Prostate gland (tissue), 2 donors: ENCODE results near the gene FAM50A. TPM values are rescaled to one million over a fixed set of nuclear protein-coding genes. Genes with fewer than 3 reads are reported as not detected.

Experiments
- DNase-seq: peaks from one replicate; pipeline ENCODE4 v3.0.0-alpha.2; 2019; ENCODE audit warnings: low spot score
- H3K27ac ChIP-seq, 2 donors: fragments of 200-600 bp; sonication (generic); 2 replicates each; pipeline ENCODE4 v1.5.1; 2017 to 2019
- H3K27me3 ChIP-seq: fragments of 200-600 bp; sonication (generic); replicated peaks from 2 replicates; pipeline ENCODE4 v1.5.1; 2019; ENCODE audit not compliant: insufficient read depth
- H3K36me3 ChIP-seq, 2 donors: fragments of 200-600 bp; sonication (generic); 1 replicate in 1 of 2; 2 replicates in 1 of 2; pipeline versions ENCODE4 v1.5.1 to v1.8.1; 2017 to 2019
- H3K4me1 ChIP-seq: fragments of 200-600 bp; sonication (generic); replicated peaks from 2 replicates; pipeline ENCODE4 v1.5.1; 2019
- H3K4me3 ChIP-seq, 2 donors: fragments of 200-600 bp; sonication (generic); 2 replicates each; pipeline ENCODE4 v1.5.1; 2017 to 2019
- H3K9me3 ChIP-seq: fragments of 200-600 bp; sonication (generic); 2 replicates; pipeline ENCODE4 v1.5.1; 2017
- POLR2A ChIP-seq: fragments of 450-650 bp; IDR thresholded peaks from one replicate; pipeline ENCODE4 v1.6.1; 2016; ENCODE audit warnings: antibody characterized with exemption, mild to moderate bottlenecking
- POLR2AphosphoS5 ChIP-seq: sonication (generic); formaldehyde crosslinking; IDR thresholded peaks from one replicate; pipeline ENCODE4 v1.6.1; 2017; ENCODE audit warnings: antibody characterized with exemption
- WGBS: methylation state at CpG from one replicate; pipeline ENCODE4 v1.1.5; 2018; 5-methylcytosine and 5-hydroxymethylcytosine counted together
- intact Hi-C: fragments of 100-400 bp; cut with DNase I; formaldehyde crosslinking; loops from one replicate; pipeline ENCODE4 v1.14.2; 2022
- total RNA-seq, 2 donors: library from RNA; depleted of rRNA; stranded (reverse); fragments of >200 nt; gene quantifications; one replicate each; pipeline ENCODE4 v1.1.0, GENCODE V29; 2016
- TF ChIP-seq, protein P1 (sequence below), 4 experiments: fragments of 200-600 bp in 2 of 4; fragments of 450-650 bp in 2 of 4; sonication (generic) in 2 of 4; IDR thresholded peaks; 1 replicate in 3 of 4; 2 replicates in 1 of 4; pipeline ENCODE4 v1.5.1; 2016 to 2019; ENCODE audit warnings: antibody characterized with exemption in 4 of 4, mild to moderate bottlenecking in 2 of 4, moderate library complexity in 2 of 4

The FAM50A gene
- total RNA-seq, 2 donors from 2014 or later: 32.9 to 35.8 TPM

DNA sequence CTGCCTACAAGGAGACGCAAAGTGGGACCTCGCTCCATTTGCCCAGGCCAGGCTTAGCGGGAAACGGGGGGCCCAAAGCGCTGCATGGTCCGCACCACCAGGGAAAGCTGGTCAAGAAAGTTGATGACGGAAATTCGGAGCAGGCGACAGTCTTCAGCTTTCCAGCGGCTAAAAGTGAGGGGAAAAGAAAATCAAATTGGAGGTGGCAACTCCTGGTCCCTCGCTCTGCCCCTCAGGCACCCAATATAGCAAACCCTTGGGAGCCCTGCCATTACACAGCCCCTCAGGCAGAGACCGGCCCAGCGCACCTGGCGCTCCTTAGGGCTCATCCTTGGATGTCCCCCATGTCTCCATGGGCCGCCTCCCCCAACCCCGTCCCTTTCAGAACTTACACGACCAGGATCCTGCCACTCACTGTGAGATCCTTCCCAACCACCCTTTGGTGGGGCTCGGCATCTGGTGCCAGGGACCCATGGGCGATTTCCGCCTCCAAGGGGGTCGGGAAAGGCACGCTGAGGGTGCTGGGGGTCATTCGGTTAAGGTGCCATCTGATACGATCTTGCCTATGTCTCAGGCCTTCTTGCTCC lies 34.0 kb downstream of the FAM50A start:
- TF ChIP-seq, protein P1, sequence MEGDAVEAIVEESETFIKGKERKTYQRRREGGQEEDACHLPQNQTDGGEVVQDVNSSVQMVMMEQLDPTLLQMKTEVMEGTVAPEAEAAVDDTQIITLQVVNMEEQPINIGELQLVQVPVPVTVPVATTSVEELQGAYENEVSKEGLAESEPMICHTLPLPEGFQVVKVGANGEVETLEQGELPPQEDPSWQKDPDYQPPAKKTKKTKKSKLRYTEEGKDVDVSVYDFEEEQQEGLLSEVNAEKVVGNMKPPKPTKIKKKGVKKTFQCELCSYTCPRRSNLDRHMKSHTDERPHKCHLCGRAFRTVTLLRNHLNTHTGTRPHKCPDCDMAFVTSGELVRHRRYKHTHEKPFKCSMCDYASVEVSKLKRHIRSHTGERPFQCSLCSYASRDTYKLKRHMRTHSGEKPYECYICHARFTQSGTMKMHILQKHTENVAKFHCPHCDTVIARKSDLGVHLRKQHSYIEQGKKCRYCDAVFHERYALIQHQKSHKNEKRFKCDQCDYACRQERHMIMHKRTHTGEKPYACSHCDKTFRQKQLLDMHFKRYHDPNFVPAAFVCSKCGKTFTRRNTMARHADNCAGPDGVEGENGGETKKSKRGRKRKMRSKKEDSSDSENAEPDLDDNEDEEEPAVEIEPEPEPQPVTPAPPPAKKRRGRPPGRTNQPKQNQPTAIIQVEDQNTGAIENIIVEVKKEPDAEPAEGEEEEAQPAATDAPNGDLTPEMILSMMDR (IDR thresholded peaks at IDR 0.05): no peak
- Histone ChIP-seq H3K9me3 (no peaks in the 10 kb centered on the region), H3K4me3 (peak overlapping the region; percentile 41 to 43), H3K36me3 (no peaks in the 10 kb centered on the region), H3K4me1 (no peaks in the 10 kb centered on the region), H3K27ac (peak overlapping the region; percentile 72 to 73), H3K27me3 (no peaks in the 10 kb centered on the region)
- intact Hi-C loops: no loop called here
- DNase-seq: no peak
- WGBS: 52% methylated on average over 24 of the region's 24 CpGs

DNA sequence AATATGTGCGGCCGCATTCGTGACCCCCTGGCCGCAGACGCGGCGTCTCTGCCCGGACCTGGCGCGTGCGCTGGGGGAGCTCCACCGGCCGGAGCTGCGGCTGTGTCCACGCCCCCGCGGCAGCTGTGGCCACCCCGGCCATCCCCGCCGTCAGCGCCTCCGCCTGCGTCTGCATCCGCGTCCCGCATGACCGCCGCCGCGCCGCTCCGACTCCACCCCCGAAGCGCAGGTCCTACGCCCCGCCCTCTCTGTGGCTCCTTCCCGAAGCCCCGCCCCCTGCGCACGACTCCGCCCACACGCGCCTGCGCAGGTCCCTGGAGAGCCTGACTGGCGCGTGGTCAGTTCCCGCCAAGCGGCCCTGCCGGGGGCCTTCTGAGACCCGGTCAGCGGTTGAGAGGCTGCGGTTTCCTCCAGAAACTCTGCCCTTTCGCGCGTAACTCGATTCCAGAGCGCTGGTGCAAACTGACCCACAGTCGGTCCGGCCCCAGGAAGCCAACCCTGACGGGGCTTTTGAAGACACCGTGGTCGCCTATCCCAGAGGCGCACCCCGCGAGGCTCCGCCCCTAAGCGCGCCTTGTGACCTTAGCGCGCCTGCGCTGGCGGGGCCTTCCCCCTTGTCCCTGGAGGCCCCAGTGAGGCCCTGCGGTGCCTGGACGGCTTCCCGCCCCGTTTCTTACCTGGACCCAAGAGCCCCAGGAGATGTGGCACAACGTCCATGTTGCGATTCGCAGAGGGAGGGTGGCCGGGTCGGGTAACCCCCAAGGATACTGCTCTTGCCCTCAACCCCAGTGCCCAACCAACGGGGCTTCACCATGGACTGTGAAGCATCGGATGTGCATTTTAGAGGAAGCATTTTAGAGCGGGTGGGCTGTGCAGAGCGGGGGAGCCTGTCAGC lies 35.0 kb downstream of the FAM50A start, which contains the start of gene LAGE3:
Gene LAGE3, minus strand, starts transcription at position 554 of the 895 bp plus-strand sequence. Its CDS starts 366 bp downstream, at position 188.
- H3K9me3 ChIP-seq: no peaks in the 10 kb centered on the region
- H3K4me1 ChIP-seq: no peaks in the 10 kb centered on the region
- H3K4me3 ChIP-seq: peak within 1 kb of the TSS; percentile 41 to 43
- intact Hi-C loops: no loop called here
- H3K27me3 ChIP-seq: no peaks in the 10 kb centered on the region
- H3K27ac ChIP-seq: peak within 1 kb of the TSS; percentile 72 to 73
- 25% methylated on average over 12 of the region's 85 CpGs for WGBS
- peak; percentile 87 for DNase-seq
- no peaks in the 10 kb centered on the region for H3K36me3 ChIP-seq
- TF ChIP-seq POLR2AphosphoS5 (peak; percentile 81), POLR2A (peak; percentile 82)
- TF ChIP-seq, protein P1 (IDR thresholded peaks at IDR 0.05): no peak

DNA sequence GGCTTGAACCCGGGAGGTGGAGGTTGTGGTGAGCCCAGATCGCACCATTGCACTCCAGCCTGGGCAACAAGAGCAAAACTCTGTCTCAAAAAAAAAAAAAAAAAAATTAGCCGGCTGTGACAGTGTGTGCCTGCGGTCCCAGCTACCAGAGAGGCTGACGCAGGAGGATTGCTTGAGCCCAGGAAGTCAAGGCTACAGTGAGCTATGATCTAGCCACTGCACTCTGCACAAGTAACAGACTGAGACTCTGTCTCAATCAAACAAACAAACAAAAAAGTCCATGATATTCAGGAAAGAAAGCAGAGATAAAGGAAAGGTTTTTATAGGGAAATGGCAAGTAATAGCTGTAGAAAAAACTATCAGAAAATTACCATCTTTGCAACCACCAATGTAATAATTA lies 37.3 kb downstream of the FAM50A start:
- no peaks in the 10 kb centered on the region for H3K36me3 ChIP-seq
- H3K27ac ChIP-seq: no peak overlapping the region
- no peaks in the 10 kb centered on the region for H3K27me3 ChIP-seq
- intact Hi-C loops: no loop called here
- H3K9me3 ChIP-seq: no peaks in the 10 kb centered on the region
- no peak for DNase-seq
- WGBS: 85% methylated on average over 5 of the region's 5 CpGs
- H3K4me3 ChIP-seq: no peak overlapping the region
- no peaks in the 10 kb centered on the region for H3K4me1 ChIP-seq
- TF ChIP-seq, protein P1 (IDR thresholded peaks at IDR 0.05): no peak
- TF ChIP-seq POLR2AphosphoS5 (no peak), POLR2A (no peak)

DNA sequence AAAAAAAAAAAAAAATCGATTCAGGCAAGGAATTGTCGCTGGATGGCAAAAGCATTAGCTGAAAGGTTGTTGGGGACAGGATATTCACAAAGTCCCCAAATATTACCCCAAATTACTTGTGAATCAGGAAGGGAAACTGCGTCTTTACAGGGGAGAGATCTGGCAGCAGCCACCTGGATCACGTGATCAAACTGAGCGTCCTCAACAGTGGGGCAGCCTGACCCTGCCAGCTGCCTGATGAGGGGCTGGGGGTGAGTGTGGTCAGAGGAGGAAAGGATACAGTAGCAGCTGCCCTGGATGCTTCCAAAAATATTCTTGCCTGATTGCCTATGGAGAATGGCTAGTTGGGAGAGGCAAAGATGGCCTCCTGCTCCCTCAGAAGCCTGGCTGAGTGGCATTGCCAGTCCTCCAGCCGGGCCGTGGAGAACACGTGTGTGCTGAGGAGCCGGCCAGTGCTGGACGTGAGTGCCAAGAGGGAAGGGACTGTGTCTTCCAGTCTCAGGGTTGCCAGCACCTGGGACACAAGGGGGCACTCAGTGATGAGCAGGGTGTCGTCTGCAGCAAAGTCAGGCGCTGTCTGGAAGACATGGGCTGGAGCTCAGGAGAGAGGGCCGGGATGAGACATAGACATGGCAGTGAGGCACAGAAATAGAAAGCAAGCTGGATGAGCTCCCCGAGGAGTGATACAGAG lies 38.1 kb downstream of the FAM50A start:
- no peak for DNase-seq
- H3K4me1 ChIP-seq: no peaks in the 10 kb centered on the region
- no peaks in the 10 kb centered on the region for H3K36me3 ChIP-seq
- TF ChIP-seq POLR2A (no peak), POLR2AphosphoS5 (no peak)
- TF ChIP-seq, protein P1 (IDR thresholded peaks at IDR 0.05): no peak
- 44% methylated on average over 14 of the region's 14 CpGs for WGBS
- no peak overlapping the region for H3K4me3 ChIP-seq
- no peaks in the 10 kb centered on the region for H3K27me3 ChIP-seq
- H3K27ac ChIP-seq: no peak overlapping the region
- H3K9me3 ChIP-seq: no peaks in the 10 kb centered on the region
- intact Hi-C loops: no loop called here
